Mesenchymal stem cell (in vitro differentiated cells and primary cell): Measurements from ENCODE around the gene TARBP1.

Source experiments
- DNase-seq: peaks from one replicate; pipeline ENCODE4 v3.0.0-alpha.2; 2013
- H2AFZ ChIP-seq: one replicate; pipeline ENCODE4 v1.6.1; 2013; ENCODE audit warnings: low read depth, mild to moderate bottlenecking, control low read depth, inconsistent platforms, low read length, moderate library complexity
- H2AK5ac ChIP-seq: 2 replicates; pipeline ENCODE4 v1.6.1; 2013; ENCODE audit warnings: low read length, moderate library complexity, mild to moderate bottlenecking, inconsistent platforms; ENCODE audit not compliant: severe bottlenecking
- H2BK120ac ChIP-seq: one replicate; pipeline ENCODE4 v1.6.1; 2013; ENCODE audit warnings: low read depth, mild to moderate bottlenecking, inconsistent platforms, low read length, moderate library complexity
- H2BK12ac ChIP-seq, 2 experiments: one replicate each; pipeline ENCODE4 v1.6.1; 2013; ENCODE audit warnings: inconsistent platforms in 2 of 2, low read length in 2 of 2, mild to moderate bottlenecking in 2 of 2, moderate library complexity in 2 of 2, control low read depth in 1 of 2
- H2BK15ac ChIP-seq: one replicate; pipeline ENCODE4 v1.6.1; 2013; ENCODE audit warnings: mild to moderate bottlenecking, low read depth, inconsistent platforms; ENCODE audit not compliant: poor library complexity, severe bottlenecking
- H2BK5ac ChIP-seq: 2 replicates; pipeline ENCODE4 v1.6.1; 2013; ENCODE audit warnings: low read depth, mild to moderate bottlenecking, low read length, control low read depth, inconsistent platforms; ENCODE audit not compliant: poor library complexity, severe bottlenecking
- H3K14ac ChIP-seq, 2 experiments: one replicate each; pipeline ENCODE4 v1.6.1; 2013; ENCODE audit warnings: inconsistent platforms in 2 of 2, low read length in 2 of 2, control low read depth in 1 of 2, mild to moderate bottlenecking in 1 of 2, moderate library complexity in 1 of 2
- H3K18ac ChIP-seq, 2 experiments: one replicate each; pipeline ENCODE4 v1.6.1; 2013; ENCODE audit warnings: inconsistent platforms in 2 of 2, low read length in 2 of 2, control low read depth in 1 of 2, low read depth in 1 of 2, mild to moderate bottlenecking in 1 of 2
- H3K23ac ChIP-seq, 2 experiments: one replicate each; pipeline ENCODE4 v1.6.1; 2013; ENCODE audit warnings: inconsistent platforms in 2 of 2, low read length in 2 of 2, mild to moderate bottlenecking in 2 of 2, moderate library complexity in 2 of 2, control low read depth in 1 of 2
- H3K27ac ChIP-seq: 2 replicates; pipeline ENCODE4 v1.5.1; 2013; ENCODE audit warnings: mild to moderate bottlenecking, moderate library complexity, low read length, control low read depth, inconsistent platforms; ENCODE audit not compliant: poor library complexity, severe bottlenecking
- H3K27me3 ChIP-seq, 2 experiments: 2 replicates each; pipeline versions ENCODE4 v1.6.1 to v1.7.0; 2013; ENCODE audit warnings: low read length in 2 of 2, mild to moderate bottlenecking in 2 of 2, moderate library complexity in 2 of 2, control low read depth in 1 of 2, inconsistent platforms in 1 of 2; ENCODE audit not compliant: control insufficient read depth in 1 of 2, insufficient read depth in 1 of 2
- H3K36me3 ChIP-seq, 2 experiments: 2 replicates each; pipeline versions ENCODE4 v1.6.1 to v1.7.0; 2013; ENCODE audit warnings: low read length in 2 of 2, control low read depth in 1 of 2, inconsistent platforms in 1 of 2, low read depth in 1 of 2, mild to moderate bottlenecking in 1 of 2; ENCODE audit not compliant: insufficient read depth in 2 of 2, control insufficient read depth in 1 of 2
- H3K4ac ChIP-seq, 2 experiments: one replicate each; pipeline ENCODE4 v1.6.1; 2013; ENCODE audit warnings: inconsistent platforms in 2 of 2, low read length in 2 of 2, mild to moderate bottlenecking in 2 of 2, moderate library complexity in 2 of 2, control low read depth in 1 of 2, low read depth in 1 of 2
- H3K4me1 ChIP-seq: 2 replicates; pipeline ENCODE4 v1.6.1; 2013; ENCODE audit warnings: low read depth, low read length, control low read depth; ENCODE audit not compliant: control insufficient read depth, insufficient read depth
- H3K4me2 ChIP-seq: 2 replicates; pipeline ENCODE4 v1.6.1; 2013; ENCODE audit warnings: low read length, mild to moderate bottlenecking, inconsistent platforms; ENCODE audit not compliant: poor library complexity, severe bottlenecking
- H3K4me3 ChIP-seq, 2 experiments: 2 replicates each; pipeline versions ENCODE4 v1.5.1 to v1.7.0; 2013; ENCODE audit warnings: low read length in 2 of 2, mild to moderate bottlenecking in 2 of 2, control low read depth in 1 of 2, low read depth in 1 of 2; ENCODE audit not compliant: insufficient read depth in 1 of 2
- H3K79me1 ChIP-seq: replicated peaks from 2 replicates; pipeline ENCODE4 v1.6.1; 2013; ENCODE audit warnings: mild to moderate bottlenecking, control low read depth, low read length, inconsistent platforms; ENCODE audit not compliant: poor library complexity, severe bottlenecking
- H3K9ac ChIP-seq: 2 replicates; pipeline ENCODE4 v1.7.0; 2013; ENCODE audit warnings: mild to moderate bottlenecking, low read length, moderate library complexity
- H3K9me3 ChIP-seq: 2 replicates; pipeline ENCODE4 v1.7.0; 2013; ENCODE audit warnings: mild to moderate bottlenecking, low read length; ENCODE audit not compliant: control insufficient read depth
- H4K8ac ChIP-seq: one replicate; pipeline ENCODE4 v1.6.1; 2013; ENCODE audit warnings: inconsistent platforms, mild to moderate bottlenecking, low read length, moderate library complexity
- H4K91ac ChIP-seq: one replicate; pipeline ENCODE4 v1.6.1; 2013; ENCODE audit warnings: mild to moderate bottlenecking, low read length, inconsistent platforms
- WGBS: methylation state at CpG from one replicate; pipeline ENCODE4 v1.1.7; 2013; ENCODE audit warnings: mixed read lengths; 5-methylcytosine and 5-hydroxymethylcytosine counted together

TARBP1 gene

DNA sequence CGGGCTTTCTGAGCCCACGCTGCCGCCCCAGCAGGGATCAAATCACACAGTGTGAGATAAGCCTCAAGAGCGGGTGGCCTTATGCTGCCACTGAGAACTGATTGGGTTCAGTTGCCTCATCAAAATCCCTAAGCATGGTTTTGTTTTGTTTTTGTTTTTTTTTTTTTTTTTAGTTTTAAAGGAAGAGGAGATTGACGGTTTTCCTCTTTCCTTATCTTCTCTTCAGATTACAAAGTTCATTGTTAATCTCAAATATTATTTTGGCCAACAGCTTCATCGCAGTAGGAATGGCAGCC, 105.1 kb downstream of the TARBP1 start:
- Histone ChIP-seq H4K8ac (peak overlapping the region; percentile 97), H4K91ac (no peak overlapping the region), H2AK5ac (no peak overlapping the region), H3K27ac (no peak overlapping the region), H3K4me3 (peak overlapping the region; percentile 87), H2BK5ac (peak overlapping the region; percentile 88), H2BK12ac (no peak overlapping the region), H3K18ac (peak overlapping the region; percentile 88 to 96), H3K4ac (peak overlapping the region; percentile 81 to 94), H3K4me2 (peak overlapping the region; percentile 78), H3K9ac (peak overlapping the region; percentile 93), H3K79me1 (peaks cover 28% of the 10 kb centered on the region), H3K9me3 (no peaks in the 10 kb centered on the region), H3K27me3 (no peaks in the 10 kb centered on the region), H2AFZ (peak overlapping the region; percentile 91), H3K14ac (no peak overlapping the region), H3K36me3 (peaks cover 24 to 29% of the 10 kb centered on the region in 2 experiments), H2BK120ac (no peak overlapping the region), H3K4me1 (no peaks in the 10 kb centered on the region), H3K23ac (peak overlapping the region in 1 of 2 experiments; percentile 34), H2BK15ac (peak overlapping the region; percentile 54)
- no peak for DNase-seq
- 15% methylated on average over 5 of the region's 6 CpGs for WGBS

DNA sequence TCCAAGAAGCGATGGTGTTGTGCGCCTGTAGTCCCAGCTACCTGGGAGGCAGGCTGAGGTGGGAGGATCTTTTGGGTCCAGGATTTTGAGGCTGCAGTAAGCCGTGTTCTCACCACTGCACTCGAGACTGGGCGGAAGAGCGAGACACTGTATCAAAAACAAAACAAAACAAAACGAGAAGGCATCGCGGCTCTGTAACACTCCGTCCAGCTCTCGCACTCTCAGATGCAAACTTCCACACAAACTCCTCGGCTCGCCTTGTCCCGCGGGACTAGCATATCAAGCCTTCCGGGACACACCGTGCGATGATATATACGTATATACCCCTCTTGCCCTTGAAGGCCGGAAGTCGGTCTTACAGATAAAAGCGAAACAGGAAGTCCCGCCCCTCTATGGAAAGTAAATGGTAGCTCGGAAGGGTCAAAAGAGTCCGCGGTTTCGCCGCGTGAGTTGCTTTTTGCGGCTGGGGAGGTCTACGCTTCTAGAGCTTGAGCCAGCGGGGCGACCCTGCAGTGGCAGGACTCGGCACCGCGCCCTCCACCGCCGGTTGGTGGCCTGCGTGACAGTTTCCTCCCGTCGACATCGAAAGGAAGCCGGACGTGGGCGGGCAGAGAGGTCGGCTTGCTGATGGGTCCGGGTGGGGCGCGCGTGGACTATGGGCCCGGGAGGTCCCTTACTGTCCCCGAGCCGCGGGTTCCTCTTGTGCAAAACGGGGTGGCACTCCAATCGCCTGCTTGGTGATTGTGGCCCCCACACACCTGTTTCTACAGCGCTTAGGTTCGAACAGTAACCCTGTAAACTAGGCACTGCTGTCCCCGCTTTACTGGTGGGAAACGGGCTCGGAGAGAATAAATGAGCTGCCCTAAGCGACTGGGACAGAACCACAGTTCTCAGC, 105.7 kb downstream of the TARBP1 start, which contains the start of gene COA6:
COA6 (plus strand) TSS at position 393 of the 895 bp plus-strand sequence; CDS start at position 404, 11 bp downstream.
- peak within 1 kb of the TSS in 1 of 2 experiments; percentile 25 for H2BK12ac ChIP-seq
- peak within 1 kb of the TSS; percentile 97 for H4K8ac ChIP-seq
- peak within 1 kb of the TSS; percentile 97 for H4K91ac ChIP-seq
- peak within 1 kb of the TSS; percentile 91 for H2AFZ ChIP-seq
- under 1% methylated on average over 62 of the region's 62 CpGs for WGBS
- DNase-seq: peak; percentile 98
- H3K18ac ChIP-seq: peak within 1 kb of the TSS; percentile 94 to 96
- peak within 1 kb of the TSS; percentile 78 for H3K4me2 ChIP-seq
- peaks cover 22 to 26% of the 10 kb centered on the region in 2 experiments for H3K36me3 ChIP-seq
- H3K79me1 ChIP-seq: peaks cover 28% of the 10 kb centered on the region
- H3K4ac ChIP-seq: peak within 1 kb of the TSS; percentile 81 to 94
- peak within 1 kb of the TSS; percentile 87 for H3K4me3 ChIP-seq
- H2AK5ac ChIP-seq: no peak within 1 kb of the TSS
- H2BK5ac ChIP-seq: peak within 1 kb of the TSS; percentile 88
- H3K14ac ChIP-seq: peak within 1 kb of the TSS in 1 of 2 experiments; percentile 83
- H3K4me1 ChIP-seq: no peaks in the 10 kb centered on the region
- peak within 1 kb of the TSS; percentile 54 for H2BK15ac ChIP-seq
- H2BK120ac ChIP-seq: peak within 1 kb of the TSS; percentile 97
- H3K9ac ChIP-seq: peak within 1 kb of the TSS; percentile 93
- H3K27me3 ChIP-seq: no peaks in the 10 kb centered on the region
- H3K27ac ChIP-seq: peak within 1 kb of the TSS; percentile 89
- peak within 1 kb of the TSS in 1 of 2 experiments; percentile 34 for H3K23ac ChIP-seq
- H3K9me3 ChIP-seq: no peaks in the 10 kb centered on the region

DNA sequence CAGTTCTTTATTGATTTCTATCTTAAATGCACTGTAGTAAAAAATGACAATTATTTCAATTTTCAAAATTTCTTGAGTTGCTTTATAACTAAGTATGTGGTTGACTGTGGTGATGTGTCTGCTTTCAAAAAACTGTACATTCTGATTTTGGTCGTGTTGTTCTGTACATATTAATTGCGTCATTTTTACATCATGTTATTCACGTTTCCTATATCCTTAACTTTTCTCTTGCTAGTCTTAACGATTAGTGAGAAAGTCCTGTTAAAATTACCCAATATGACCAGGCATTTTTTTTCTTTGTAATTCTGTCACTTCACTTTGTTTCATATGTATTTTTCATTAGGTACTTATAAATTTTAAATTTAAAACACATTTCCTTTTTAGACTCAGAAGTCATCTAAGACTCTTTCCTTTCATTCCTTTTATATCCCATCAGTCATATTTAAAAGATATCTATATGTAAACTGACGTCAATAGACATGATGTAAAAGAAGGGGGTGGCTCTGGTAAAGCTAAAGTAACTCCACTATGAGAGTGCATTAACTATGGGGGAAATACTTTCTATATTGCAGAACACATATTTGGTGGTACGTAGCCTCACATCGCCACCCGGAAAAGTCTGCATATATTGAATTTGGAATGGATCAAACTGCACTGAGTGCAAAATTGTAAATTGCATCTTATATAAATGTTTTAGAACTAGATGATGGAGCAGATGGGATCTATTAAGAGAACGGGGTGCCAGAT, 106.8 kb downstream of the TARBP1 start:
- 100% methylated on average over 7 of the region's 9 CpGs for WGBS
- Histone ChIP-seq H3K36me3 (peaks cover 15% of the 10 kb centered on the region in 2 experiments), H2BK120ac (no peak overlapping the region), H3K79me1 (peaks cover 21% of the 10 kb centered on the region), H2AK5ac (no peak overlapping the region), H3K27me3 (no peaks in the 10 kb centered on the region), H3K4ac (no peak overlapping the region), H3K9ac (peak overlapping the region; percentile 93), H3K18ac (no peak overlapping the region), H3K14ac (no peak overlapping the region), H4K91ac (no peak overlapping the region), H3K4me3 (peak overlapping the region in 1 of 2 experiments; percentile 87), H3K23ac (no peak overlapping the region), H2BK5ac (no peak overlapping the region), H2BK12ac (no peak overlapping the region), H3K4me1 (no peaks in the 10 kb centered on the region), H3K9me3 (no peaks in the 10 kb centered on the region), H2BK15ac (no peak overlapping the region), H3K4me2 (peak overlapping the region; percentile 65), H2AFZ (no peak overlapping the region), H4K8ac (no peak overlapping the region), H3K27ac (no peak overlapping the region)
- DNase-seq: no peak

DNA sequence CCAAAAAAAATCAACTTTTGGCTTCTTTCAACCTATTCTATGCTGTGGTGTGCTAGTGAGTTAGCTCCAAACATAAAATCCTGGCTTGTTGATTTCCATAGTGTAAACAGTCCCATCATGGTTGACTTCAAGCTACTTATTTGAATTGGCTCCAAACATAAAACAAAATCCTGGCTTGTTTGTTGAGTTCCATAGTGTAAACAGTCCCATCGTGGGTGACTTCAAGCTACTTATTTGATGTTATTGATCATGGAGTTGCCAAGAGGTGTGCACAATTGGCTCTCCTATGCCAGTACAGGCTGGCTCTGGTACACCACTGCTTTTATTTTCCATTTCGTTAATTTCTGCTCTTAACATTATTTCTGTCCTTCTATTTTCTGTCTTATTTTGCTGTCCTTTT, 107.6 kb downstream of the TARBP1 start:
- Histone ChIP-seq H3K18ac (no peak overlapping the region), H2BK12ac (no peak overlapping the region), H3K4me1 (no peaks in the 10 kb centered on the region), H2BK5ac (no peak overlapping the region), H2BK120ac (no peak overlapping the region), H3K27ac (no peak overlapping the region), H3K9ac (no peak overlapping the region), H3K4me2 (no peak overlapping the region), H3K27me3 (no peaks in the 10 kb centered on the region), H4K8ac (no peak overlapping the region), H3K79me1 (peaks cover 17% of the 10 kb centered on the region), H3K23ac (no peak overlapping the region), H3K14ac (no peak overlapping the region), H3K4me3 (no peak overlapping the region), H4K91ac (no peak overlapping the region), H2AK5ac (no peak overlapping the region), H3K9me3 (no peaks in the 10 kb centered on the region), H2BK15ac (no peak overlapping the region), H3K36me3 (peaks cover 9 to 10% of the 10 kb centered on the region in 2 experiments), H2AFZ (no peak overlapping the region), H3K4ac (no peak overlapping the region)
- WGBS: 97% methylated on average over 2 of the region's 2 CpGs
- no peak for DNase-seq
